K562 (cell line): ENCODE data around the gene SLC35B4. TPM values are rescaled to one million over a fixed set of nuclear protein-coding genes. Genes with fewer than 3 reads are reported as not detected.

Experiments used
- ATAC-seq: fragments of 200-7000 bp; cut with Tn5 transposase; 3 replicates; pipeline ENCODE4 v1.9.1; 2020; ENCODE audit warnings: moderate library complexity
- BruUV-seq: library from RNA; stranded (reverse); fragments of 400-500 nt; replicated peaks from 2 replicates; lab custom pipeline; 2021; lab: Mats Ljungman, UMichigan
- CTCF ChIA-PET: fragments of 300-600 bp; formaldehyde crosslinking; extraction: SDS; loops from one replicate; lab custom pipeline; 2021; ENCODE audit warnings: low intra/inter-chr PET ratio; lab: Yijun Ruan, JAX
- POLR2A ChIA-PET: fragments of 300-600, 350-650 bp; sonication (Branson Sonifier 250); formaldehyde crosslinking; extraction: SDS; loops from one replicate; lab custom pipeline; 2021; ENCODE audit warnings: antibody characterized with exemption, inconsistent platforms; lab: Yijun Ruan, JAX
- DNase-seq, 4 experiments: peaks; one replicate each; pipeline versions ENCODE4 v3.0.0 to v3.0.0-alpha.2; 2011 to 2018; ENCODE audit warnings: low spot score in 3 of 4, mixed read lengths in 3 of 4; ENCODE audit errors: extremely low read depth in 1 of 4
- FAIRE-seq: peaks from 2 replicates; lab custom pipeline; 2011; peaks lifted over from hg19 to GRCh38; lab: Jason Lieb, UNC
- H2AFZ ChIP-seq: 2 replicates; pipeline ENCODE4 v1.6.0; 2011; ENCODE audit warnings: low read depth, low read length, control low read depth, inconsistent platforms
- H3K27ac ChIP-seq: fragments of 200-600 bp; 3 replicates; pipeline ENCODE4 v1.8.0; 2011; ENCODE audit warnings: low read depth, mild to moderate bottlenecking, control low read depth, inconsistent platforms, low read length, moderate library complexity, mixed read lengths; ENCODE audit errors: extremely low read depth
- H3K27me3 ChIP-seq, 2 experiments: fragments of 300-600 bp in 1 of 2; 2 replicates in 1 of 2; 3 replicates in 1 of 2; pipeline versions ENCODE4 v1.6.0 to v1.8.0; 2011; ENCODE audit warnings: inconsistent platforms in 2 of 2, low read length in 2 of 2, mild to moderate bottlenecking in 1 of 2, mixed read lengths in 1 of 2, moderate library complexity in 1 of 2; ENCODE audit not compliant: control insufficient read depth in 2 of 2, insufficient read depth in 2 of 2
- H3K36me3 ChIP-seq: fragments of 300-600 bp; 3 replicates; pipeline ENCODE4 v1.8.0; 2011; ENCODE audit warnings: mild to moderate bottlenecking, low read length, inconsistent platforms; ENCODE audit not compliant: control insufficient read depth, insufficient read depth
- H3K4me1 ChIP-seq, 2 experiments: fragments of 200-600 bp in 1 of 2; replicated peaks in 1 of 2; 2 replicates in 1 of 2; 3 replicates in 1 of 2; pipeline versions ENCODE4 v1.5.1 to v1.8.0; 2011; ENCODE audit warnings: inconsistent platforms in 2 of 2, low read length in 2 of 2, mild to moderate bottlenecking in 1 of 2, mixed read lengths in 1 of 2, moderate library complexity in 1 of 2; ENCODE audit not compliant: control insufficient read depth in 2 of 2, insufficient read depth in 2 of 2
- H3K4me2 ChIP-seq: 2 replicates; pipeline ENCODE4 v1.6.1; 2011; ENCODE audit warnings: low read length, control low read depth, inconsistent platforms, mixed read lengths; ENCODE audit not compliant: insufficient read depth
- H3K4me3 ChIP-seq: fragments of 200-600 bp; sonication (generic), shearing (Covaris generic); 2 replicates; pipeline ENCODE4 v1.5.1; 2016; ENCODE audit warnings: control low read depth, inconsistent platforms
- H3K79me2 ChIP-seq: fragments of 200-600 bp; 3 replicates; pipeline ENCODE4 v1.8.0; 2011; ENCODE audit warnings: low read length, inconsistent platforms; ENCODE audit not compliant: control insufficient read depth, insufficient read depth
- H3K9ac ChIP-seq, 2 experiments: 2 replicates each; pipeline versions ENCODE4 v1.6.0 to v1.6.1; 2011; ENCODE audit warnings: low read depth in 2 of 2, low read length in 2 of 2, control low read depth in 1 of 2, inconsistent platforms in 1 of 2, mild to moderate bottlenecking in 1 of 2, mixed read lengths in 1 of 2; ENCODE audit not compliant: insufficient read depth in 1 of 2
- H3K9me1 ChIP-seq: one replicate; pipeline ENCODE4 v1.6.0; 2011; ENCODE audit warnings: inconsistent platforms, mild to moderate bottlenecking, low read length, moderate library complexity; ENCODE audit not compliant: control insufficient read depth, insufficient read depth
- H3K9me3 ChIP-seq: replicated peaks from 2 replicates; pipeline ENCODE4 v1.5.1; 2011; ENCODE audit warnings: low read depth, low read length, inconsistent platforms; ENCODE audit not compliant: control insufficient read depth, insufficient read depth
- H4K20me1 ChIP-seq: replicated peaks from 2 replicates; pipeline ENCODE4 v1.6.1; 2011; ENCODE audit warnings: low read length, inconsistent platforms, mixed read lengths; ENCODE audit not compliant: control insufficient read depth, insufficient read depth
- ARID1B ChIP-seq: fragments of 450-650 bp; IDR thresholded peaks from 2 replicates; pipeline ENCODE4 v1.6.1; 2016; ENCODE audit warnings: antibody characterized with exemption, mild to moderate bottlenecking, inconsistent platforms
- CEBPB ChIP-seq: fragments of 450-650 bp; IDR thresholded peaks from 2 replicates; pipeline ENCODE4 v1.6.1; 2016; ENCODE audit warnings: missing genetic modification characterization, missing compliant biosample characterization
- CEBPG ChIP-seq, 3 experiments: fragments of 200-800 bp in 1 of 3; sonication (Bioruptor generic) in 1 of 3; sonication (generic) in 1 of 3; formaldehyde crosslinking in 1 of 3; IDR thresholded peaks in 2 of 3; conservative IDR thresholded peaks in 1 of 3; 2 replicates each; pipeline versions ENCODE4 v1.6.1 to v1.8.0; 2016 to 2022; ENCODE audit warnings: missing compliant biosample characterization in 2 of 3, missing genetic modification characterization in 2 of 3, mild to moderate bottlenecking in 1 of 3, missing genetic modification reagents in 1 of 3
- JUN ChIP-seq, 2 experiments: sonication (generic) in 1 of 2; formaldehyde crosslinking in 1 of 2; IDR thresholded peaks; 2 replicates each; pipeline versions ENCODE4 v1.6.1 to v1.8.0; 2012 to 2022; ENCODE audit warnings: borderline replicate concordance in 2 of 2, mild to moderate bottlenecking in 2 of 2, improper control_type of control experiment in 1 of 2, low read depth in 1 of 2, low read length in 1 of 2, missing genetic modification reagents in 1 of 2
- NFIC ChIP-seq: fragments of 450-650 bp; IDR thresholded peaks from 2 replicates; pipeline ENCODE4 v1.6.1; 2017; ENCODE audit warnings: mild to moderate bottlenecking, inconsistent platforms
- ZNF354B ChIP-seq: fragments of 250-450 bp; sonication (Bioruptor Pico); IDR thresholded peaks from 2 replicates; pipeline ENCODE4 v1.4.0; 2020
- ZNF507 ChIP-seq: conservative IDR thresholded peaks from 2 replicates; pipeline ENCODE4 v1.6.1; 2017; ENCODE audit warnings: missing genetic modification characterization, missing compliant biosample characterization
- ZNF780A ChIP-seq: fragments of 250-450 bp; sonication (Bioruptor Pico); IDR thresholded peaks from 2 replicates; pipeline ENCODE4 v1.5.0; 2021; ENCODE audit warnings: mild to moderate bottlenecking
- WGBS: fragments of 100-300 bp; shearing (Covaris generic); methylation state at CpG from one replicate; pipeline ENCODE4 v1.1.6; 2016; ENCODE audit warnings: low coverage, mixed read lengths; ENCODE audit not compliant: insufficient coverage; ENCODE audit errors: missing lambda C conversion rate; 5-methylcytosine and 5-hydroxymethylcytosine counted together
- in situ Hi-C: fragments of 300-500 bp; cut with MboI; formaldehyde crosslinking; loops from 4 replicates; pipeline ENCODE4 v1.15.0; 2018; ENCODE audit warnings: inconsistent platforms, mixed read lengths
- intact Hi-C: fragments of 100-400 bp; cut with micrococcal nuclease; formaldehyde crosslinking; loops from 2 replicates; pipeline ENCODE4 v1.14.2; 2022
- polyA plus RNA-seq, 8 experiments: library from polyadenylated mRNA; depleted of rRNA in 4 of 8; stranded (reverse) in 5 of 8; unstranded in 3 of 8; fragments of >200 nt; fragmentation: Nextera tagmentation in 2 of 8; fragmentation: Illumina TruSeq in 1 of 8; extraction: Ambion mirVana in 2 of 8; extraction: Trizol in 1 of 8; gene quantifications; 2 replicates each; pipeline versions ENCODE4 v1.2.1 to v1.2.3, GENCODE V29; 2011 to 2014; ENCODE audit warnings: inconsistent platforms in 1 of 8, missing spikeins in 1 of 8
- total RNA-seq, 7 experiments: library from RNA; depleted of rRNA in 6 of 7; stranded (reverse); fragments of >200 nt in 6 of 7; fragmentation: Illumina TruSeq in 2 of 7; extraction: Trizol in 2 of 7; gene quantifications; 2 replicates each; pipeline versions ENCODE4 v1.2.1 to v1.2.3, GENCODE V29; 2011 to 2021; ENCODE audit warnings: low replicate concordance in 1 of 7
- TF ChIP-seq, protein P1 (sequence below): fragments of 250-450 bp; sonication (Bioruptor Pico); IDR thresholded peaks from 2 replicates; pipeline ENCODE4 v1.8.0; 2021; ENCODE audit warnings: moderate library complexity, mild to moderate bottlenecking, inconsistent platforms

SLC35B4 gene
- total and polyA plus RNA-seq, 9 of the 15 experiments (the other 6 are each of a cell fraction or from before 2014, with no cell fraction given) = 6.1 to 34.9 (median 17.6) TPM

- Histone ChIP-seq H3K9me3 (no peaks in the 10 kb centered on the region), H3K4me1 (peaks cover 3 to 6% of the 10 kb centered on the region in 2 experiments; a peak in 2 of 5 replicates), H4K20me1 (no peaks in the 10 kb centered on the region), H3K4me3 (no peak overlapping the region), H2AFZ (no peak overlapping the region), H3K27ac (no peak overlapping the region)
- POLR2A ChIA-PET = interaction anchor here (0.6 to 1.8 kb wide), 4 partner anchors 9 to 229 kb away, joined by 3 to 4 read pairs (median 3); no protein-coding TSS in a partner anchor
- TF ChIP-seq ARID1B (no peak), JUN (IDR thresholded peaks at IDR 0.05; ENCODE audit: borderline replicate concordance, low read depth, low read length) (no peak), JUN (CRISPR knock-in tag; IDR thresholded peaks at IDR 0.05; ENCODE audit: borderline replicate concordance) (no peak), ZNF507 (tag) (peak; percentile 89), ZNF354B (CRISPR knock-in tag) (0 out of 2 replicates have a peak, but pooled peaks have one; percentile 51), NFIC (peak; percentile 46)
- TF ChIP-seq, all 486 proteins: peak for 3
- in situ Hi-C loops = no loop called here
- Histone ChIP-seq H3K4me2 (no peak overlapping the region), H3K9ac (no peak overlapping the region), H3K79me2 (peaks cover 15% of the 10 kb centered on the region; the same call in 2 of the 3 replicates), H3K27me3 (no peaks in the 10 kb centered on the region), H3K9me1 (no peaks in the 10 kb centered on the region), H3K36me3 (no peaks in the 10 kb centered on the region)
- ATAC-seq = no peak
- CTCF ChIA-PET = no interaction called here
- no peak for DNase-seq
- BruUV-seq = no TSS peak
- FAIRE-seq = no peak
- intact Hi-C loops = no loop called here
- 75% methylated on average over 1 of the region's 1 CpG for WGBS
Observed at GRCh38 chr7:134313543-134313942, 3.2 kb downstream of the SLC35B4 start.

- ChIA-PET CTCF (no interaction called here), POLR2A (interaction anchor here (0.9 to 1.8 kb wide), 3 partner anchors 9 to 14 kb away, joined by 3 to 4 read pairs (median 3); no protein-coding TSS in a partner anchor)
- intact Hi-C loops = no loop called here
Observed at GRCh38 chr7:134312717-134313116, 4.0 kb downstream of the SLC35B4 start.

More at GRCh38 chr7:134312717-134313116, 4.0 kb downstream of the SLC35B4 start:
- FAIRE-seq (no peak), ATAC-seq (no peak), DNase-seq (no peak)
- in situ Hi-C loops = no loop called here
- WGBS = 78% methylated on average over 6 of the region's 6 CpGs
- no peaks in the 10 kb centered on the region for H3K9me3 ChIP-seq
- peaks cover 15% of the 10 kb centered on the region; the same call in 2 of the 3 replicates for H3K79me2 ChIP-seq
- no peak overlapping the region for H2AFZ ChIP-seq
- H3K9ac ChIP-seq = no peak overlapping the region
- no peak overlapping the region for H3K27ac ChIP-seq
- H3K9me1 ChIP-seq = no peaks in the 10 kb centered on the region
- H3K36me3 ChIP-seq = no peaks in the 10 kb centered on the region
- no peak overlapping the region for H3K4me2 ChIP-seq
- H3K4me3 ChIP-seq = no peak overlapping the region
- TF ChIP-seq CEBPB (tag) (peak; percentile 66), CEBPG (CRISPR knock-in tag; IDR thresholded peaks at IDR 0.05) (no peak), CEBPG (tag; conservative IDR thresholded peaks at IDR 0.05 in 1 of 2, IDR thresholded peaks at IDR 0.05 in 1 of 2) (peak; percentile 14 to 35; a peak in 3 of 4 replicates), ZNF780A (CRISPR knock-in tag) (no peak)
- TF ChIP-seq, protein P1, sequence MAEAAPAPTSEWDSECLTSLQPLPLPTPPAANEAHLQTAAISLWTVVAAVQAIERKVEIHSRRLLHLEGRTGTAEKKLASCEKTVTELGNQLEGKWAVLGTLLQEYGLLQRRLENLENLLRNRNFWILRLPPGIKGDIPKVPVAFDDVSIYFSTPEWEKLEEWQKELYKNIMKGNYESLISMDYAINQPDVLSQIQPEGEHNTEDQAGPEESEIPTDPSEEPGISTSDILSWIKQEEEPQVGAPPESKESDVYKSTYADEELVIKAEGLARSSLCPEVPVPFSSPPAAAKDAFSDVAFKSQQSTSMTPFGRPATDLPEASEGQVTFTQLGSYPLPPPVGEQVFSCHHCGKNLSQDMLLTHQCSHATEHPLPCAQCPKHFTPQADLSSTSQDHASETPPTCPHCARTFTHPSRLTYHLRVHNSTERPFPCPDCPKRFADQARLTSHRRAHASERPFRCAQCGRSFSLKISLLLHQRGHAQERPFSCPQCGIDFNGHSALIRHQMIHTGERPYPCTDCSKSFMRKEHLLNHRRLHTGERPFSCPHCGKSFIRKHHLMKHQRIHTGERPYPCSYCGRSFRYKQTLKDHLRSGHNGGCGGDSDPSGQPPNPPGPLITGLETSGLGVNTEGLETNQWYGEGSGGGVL (CRISPR knock-in tag) = no peak
- no peaks in the 10 kb centered on the region for H4K20me1 ChIP-seq
- no peaks in the 10 kb centered on the region for H3K27me3 ChIP-seq
- peaks cover 3 to 6% of the 10 kb centered on the region in 2 experiments; a peak in 2 of 5 replicates for H3K4me1 ChIP-seq
- BruUV-seq = no TSS peak
